GM12891 (cell line): ENCODE measurements around the gene PLIN3.

Experiments used
- POLR2A ChIP-seq: IDR thresholded peaks from 2 replicates; pipeline ENCODE4 v1.6.1; 2011; ENCODE audit warnings: low read depth, low read length, control low read depth
- POLR2AphosphoS5 ChIP-seq: IDR thresholded peaks from 2 replicates; pipeline ENCODE4 v1.6.1; 2011; ENCODE audit warnings: low read depth, low read length, control low read depth
- SPI1 ChIP-seq: IDR thresholded peaks from 2 replicates; pipeline ENCODE4 v1.6.1; 2011; ENCODE audit warnings: low read depth, low read length, control low read depth
- TAF1 ChIP-seq: IDR thresholded peaks from 2 replicates; pipeline ENCODE4 v1.6.1; 2011; ENCODE audit warnings: low read depth, low read length, control low read depth

- TF ChIP-seq POLR2AphosphoS5 (no peak), TAF1 (no peak; the same call in 1 of the 2 replicates), POLR2A (no peak), SPI1 (peak; percentile 45; the same call in 1 of the 2 replicates)
Measured at GRCh38 chr19:4866595-4867424, 657 bp downstream of the PLIN3 start.
